Pancreas (tissue), 10 donors: ENCODE measurements around the gene NODAL. TPM values are rescaled to one million over a fixed set of nuclear protein-coding genes. Genes with fewer than 3 reads are reported as not detected.
A peak's percentile ranks its signal among the peaks of the same experiment; 100 is the strongest.

Source experiments
- ATAC-seq, 4 donors: fragments of 200-7000 bp; cut with Tn5 transposase; one replicate each; pipeline versions ENCODE4 v1.8.0 to v1.9.1; 2020; ENCODE audit warnings: mild to moderate bottlenecking in 4 of 4, moderate library complexity in 4 of 4
- DNase-seq, 6 donors: peaks; one replicate each; pipeline ENCODE4 v3.0.0-alpha.2; 2020
- FAIRE-seq: peaks from 2 replicates; lab custom pipeline; 2012; peaks lifted over from hg19 to GRCh38; lab: Jason Lieb, UNC
- H3K27ac ChIP-seq, 4 donors: fragments of 200-600 bp; sonication (generic); 1 replicate in 3 of 4; 2 replicates in 1 of 4; pipeline versions ENCODE4 v1.5.0 to v1.8.0; 2020
- H3K27me3 ChIP-seq, 4 donors: fragments of 200-600 bp; one replicate each; pipeline ENCODE4 v1.8.0; 2021
- H3K36me3 ChIP-seq, 3 donors: fragments of 200-600 bp; sonication (generic) in 1 of 3; one replicate each; pipeline versions ENCODE4 v1.5.0 to v1.8.0; 2020 to 2021
- H3K4me1 ChIP-seq, 3 donors: fragments of 200-600 bp; one replicate each; pipeline ENCODE4 v1.8.0; 2021
- H3K4me3 ChIP-seq, 4 donors: fragments of 200-600 bp; sonication (generic) in 2 of 4; one replicate each; pipeline versions ENCODE4 v1.5.0 to v1.8.0; 2020 to 2021
- H3K9me3 ChIP-seq, 4 donors: fragments of 200-600 bp; one replicate each; pipeline ENCODE4 v1.8.0; 2021
- WGBS, 2 donors: extraction: QIAGEN DNeasy Blood & Tissue Kit; methylation state at CpG; one replicate each; pipeline ENCODE4 v1.1.7; 2013; 5-methylcytosine and 5-hydroxymethylcytosine counted together
- intact Hi-C, 3 donors: fragments of 100-400 bp; cut with DNase I; formaldehyde crosslinking; loops; one replicate each; pipeline versions ENCODE4 v1.11.1 to v1.14.2; 2022
- polyA plus RNA-seq, 2 donors: library from polyadenylated mRNA; stranded (reverse); fragments of 200-250 nt; gene quantifications; one replicate each; pipeline ENCODE4 v1.2.3, GENCODE V29; 2013
- total RNA-seq, 6 donors: library from RNA; stranded (reverse); fragmentation: NEBNext Ultra II Directional in 4 of 6; extraction: Animal tissue kit (Norgen Biotek cat#: 25700) in 4 of 6; gene quantifications; one replicate each; pipeline versions ENCODE4 v1.2.1 to v1.2.4, GENCODE V29; 2021 to 2023
- TF ChIP-seq, protein P1 (sequence below), 4 donors: fragments of 200-600 bp; sonication (generic) in 3 of 4; IDR thresholded peaks; one replicate each; pipeline versions ENCODE4 v1.5.0 to v1.8.0; 2021; ENCODE audit warnings: antibody characterized with exemption in 4 of 4
- donor health status: healthy with polysubstance abuse.
- donor health status: DM: no; HTN: no; CAD: no; lungs with moderate emphysema.
- donor health status: DM: no; HTN: no; CAD: no.
- donor health status: control.
- donor health status: control.
- donor health status: Bipolar disorder and iron deficiency.
- donor health status: DM: yes; HTN: yes; CAD: no.
- donor health status: DM: no; HTN: no; CAD: no.
- donor health status: DM: no; HTN: no; CAD: no.
- donor health status: DM: yes; HTN: yes; CAD: no.

The NODAL gene
- total and polyA plus RNA-seq, 8 donors: not detected

DNA sequence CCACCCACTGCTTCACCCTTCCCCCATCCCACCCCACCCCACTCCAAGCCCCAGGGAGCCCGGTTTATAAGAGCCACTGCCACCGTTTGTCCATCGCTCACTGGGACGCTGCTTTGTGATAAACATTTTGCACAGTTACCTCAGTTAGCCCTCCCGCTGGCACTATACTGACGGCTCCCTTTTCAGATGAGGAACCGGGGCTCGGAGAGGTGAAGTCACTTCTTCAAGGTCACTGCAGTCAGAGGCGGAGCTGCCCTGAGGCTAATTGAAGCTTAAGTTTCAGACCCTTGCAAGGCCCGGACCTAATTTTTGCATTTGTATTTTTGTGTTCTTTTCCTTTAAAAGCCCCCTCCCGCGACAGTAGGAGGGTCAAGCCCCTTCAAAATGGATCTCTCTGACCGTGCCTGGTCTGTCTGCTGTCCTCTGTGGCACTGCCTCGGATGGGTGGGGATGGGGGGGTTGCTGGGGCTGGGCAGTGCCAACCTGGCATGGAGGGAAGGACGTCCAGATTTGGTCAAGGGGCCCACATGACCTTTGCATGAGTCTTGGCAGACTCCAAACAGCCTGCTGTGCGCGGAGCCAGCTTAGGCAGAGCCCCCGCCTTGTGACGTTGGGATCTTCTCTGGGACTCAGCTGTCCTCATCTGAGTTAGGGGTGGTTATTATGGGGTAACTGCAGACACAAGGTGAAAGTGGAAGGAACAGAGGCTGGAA, 17.7 kb upstream of the NODAL start:
- no peak for ATAC-seq
- 44 to 47% methylated on average over 19 of the region's 19 CpGs for WGBS, 2 donors
- TF ChIP-seq, protein P1, sequence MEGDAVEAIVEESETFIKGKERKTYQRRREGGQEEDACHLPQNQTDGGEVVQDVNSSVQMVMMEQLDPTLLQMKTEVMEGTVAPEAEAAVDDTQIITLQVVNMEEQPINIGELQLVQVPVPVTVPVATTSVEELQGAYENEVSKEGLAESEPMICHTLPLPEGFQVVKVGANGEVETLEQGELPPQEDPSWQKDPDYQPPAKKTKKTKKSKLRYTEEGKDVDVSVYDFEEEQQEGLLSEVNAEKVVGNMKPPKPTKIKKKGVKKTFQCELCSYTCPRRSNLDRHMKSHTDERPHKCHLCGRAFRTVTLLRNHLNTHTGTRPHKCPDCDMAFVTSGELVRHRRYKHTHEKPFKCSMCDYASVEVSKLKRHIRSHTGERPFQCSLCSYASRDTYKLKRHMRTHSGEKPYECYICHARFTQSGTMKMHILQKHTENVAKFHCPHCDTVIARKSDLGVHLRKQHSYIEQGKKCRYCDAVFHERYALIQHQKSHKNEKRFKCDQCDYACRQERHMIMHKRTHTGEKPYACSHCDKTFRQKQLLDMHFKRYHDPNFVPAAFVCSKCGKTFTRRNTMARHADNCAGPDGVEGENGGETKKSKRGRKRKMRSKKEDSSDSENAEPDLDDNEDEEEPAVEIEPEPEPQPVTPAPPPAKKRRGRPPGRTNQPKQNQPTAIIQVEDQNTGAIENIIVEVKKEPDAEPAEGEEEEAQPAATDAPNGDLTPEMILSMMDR (IDR thresholded peaks at IDR 0.05): no peak
- Histone ChIP-seq H3K27me3 (no peaks in the 10 kb centered on the region), H3K4me1 (peaks cover 0 to 4% (median 3%) of the 10 kb centered on the region in 3 donors), H3K9me3 (no peaks in the 10 kb centered on the region), H3K27ac (no peak overlapping the region), H3K36me3 (no peaks in the 10 kb centered on the region), H3K4me3 (peak overlapping the region in 2 of 4 donors; percentile 33 to 43)
- no peak for DNase-seq
- FAIRE-seq: no peak
- intact Hi-C loops: loop anchor here in 1 of 3 donors (10.0 kb wide), 1 partner anchor 296 kb away; no protein-coding TSS in a partner anchor

DNA sequence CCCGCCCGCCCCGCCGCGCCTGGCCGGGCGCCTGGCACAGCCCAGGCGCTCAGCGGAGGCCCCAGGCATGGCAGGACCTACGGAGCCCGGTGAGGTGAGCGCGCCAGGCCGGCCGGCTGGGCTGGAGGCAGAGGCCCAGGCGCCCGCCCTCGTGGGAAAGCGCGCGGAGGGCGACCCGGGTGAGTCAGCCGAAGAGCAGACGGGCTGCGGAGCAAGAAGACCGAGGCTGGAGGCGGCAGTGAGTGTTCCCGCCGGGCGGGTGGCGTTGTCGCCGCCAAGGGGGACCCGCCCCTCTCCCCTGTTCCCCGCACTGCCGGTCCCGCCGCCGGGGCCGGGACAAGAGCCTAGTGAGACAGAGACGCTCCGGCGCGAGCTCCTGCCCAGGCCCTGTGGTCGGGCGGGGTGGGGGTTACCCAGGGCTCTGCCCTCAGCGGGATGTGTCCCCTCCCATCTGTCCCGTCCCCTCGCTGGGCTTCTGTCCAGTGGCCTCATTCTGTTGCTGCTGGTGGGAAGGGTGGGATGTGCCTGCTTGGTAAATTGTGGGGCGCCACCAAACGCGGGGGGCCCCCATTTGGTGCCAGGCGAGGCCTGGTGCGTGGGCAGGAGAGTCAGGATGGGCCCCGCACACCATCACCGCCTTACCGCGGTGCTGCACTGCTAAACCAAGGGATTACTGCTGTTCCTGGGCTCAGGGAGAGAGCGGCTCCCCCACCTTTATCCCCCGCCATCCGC, 17.0 kb upstream of the NODAL start:
- intact Hi-C loops: loop anchor here in 1 of 3 donors (10.0 kb wide), 1 partner anchor 296 kb away; no protein-coding TSS in a partner anchor
- TF ChIP-seq, protein P1 (IDR thresholded peaks at IDR 0.05): no peak
- H3K27me3 ChIP-seq: no peaks in the 10 kb centered on the region
- ATAC-seq (peak; percentile 80 to 88 (median 84)), DNase-seq (peak; percentile 63 to 89 (median 84)), FAIRE-seq (no peak)
- peak overlapping the region in 3 of 4 donors; percentile 22 to 35 (median 30) for H3K27ac ChIP-seq
- peak overlapping the region in 3 of 4 donors; percentile 10 to 43 (median 33) for H3K4me3 ChIP-seq
- no peaks in the 10 kb centered on the region for H3K36me3 ChIP-seq
- H3K4me1 ChIP-seq: peaks cover 0 to 4% (median 3%) of the 10 kb centered on the region in 3 donors
- no peaks in the 10 kb centered on the region for H3K9me3 ChIP-seq
- WGBS, 2 donors: 12% methylated on average over 53 to 62 of the region's 62 CpGs

DNA sequence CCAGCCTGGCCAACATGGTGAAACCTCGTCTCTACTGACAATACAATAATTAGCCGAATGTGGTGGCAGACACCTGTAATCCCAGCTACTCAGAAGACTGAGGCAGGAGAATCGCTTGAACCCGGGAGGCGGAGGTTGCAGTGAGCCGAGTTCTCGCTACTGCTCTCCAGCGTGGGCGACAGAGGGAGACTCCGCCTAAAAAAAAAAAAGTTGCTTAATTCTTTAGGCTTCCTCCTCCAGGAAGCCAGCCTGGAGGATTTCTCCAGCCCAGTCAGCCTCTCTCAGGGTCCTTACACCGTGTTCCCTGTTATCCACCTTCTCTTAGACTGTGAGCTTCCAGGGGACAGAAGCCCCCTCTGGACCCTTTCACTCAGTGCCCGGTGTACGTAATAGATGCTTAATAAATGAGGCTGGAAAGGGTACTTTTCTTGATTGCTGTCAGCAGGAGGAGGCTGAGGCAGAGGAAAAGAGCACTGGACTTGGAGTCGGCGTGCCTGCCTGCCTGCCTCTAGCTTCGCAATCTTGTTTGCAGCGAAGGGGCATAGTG, 16.4 kb upstream of the NODAL start:
- H3K4me1 ChIP-seq: peaks cover 0 to 4% (median 3%) of the 10 kb centered on the region in 3 donors
- peak overlapping the region in 3 of 4 donors; percentile 10 to 43 (median 33) for H3K4me3 ChIP-seq
- ATAC-seq (no peak), DNase-seq (no peak), FAIRE-seq (no peak)
- intact Hi-C loops: loop anchor here in 1 of 3 donors (10.0 kb wide), 1 partner anchor 297 kb away; no protein-coding TSS in a partner anchor
- H3K27ac ChIP-seq: peak overlapping the region in 2 of 4 donors; percentile 22 to 30
- no peaks in the 10 kb centered on the region for H3K27me3 ChIP-seq
- TF ChIP-seq, protein P1 (IDR thresholded peaks at IDR 0.05): no peak
- no peaks in the 10 kb centered on the region for H3K9me3 ChIP-seq
- no peaks in the 10 kb centered on the region for H3K36me3 ChIP-seq
- 50% methylated on average over 16 to 17 of the region's 17 CpGs for WGBS, 2 donors

DNA sequence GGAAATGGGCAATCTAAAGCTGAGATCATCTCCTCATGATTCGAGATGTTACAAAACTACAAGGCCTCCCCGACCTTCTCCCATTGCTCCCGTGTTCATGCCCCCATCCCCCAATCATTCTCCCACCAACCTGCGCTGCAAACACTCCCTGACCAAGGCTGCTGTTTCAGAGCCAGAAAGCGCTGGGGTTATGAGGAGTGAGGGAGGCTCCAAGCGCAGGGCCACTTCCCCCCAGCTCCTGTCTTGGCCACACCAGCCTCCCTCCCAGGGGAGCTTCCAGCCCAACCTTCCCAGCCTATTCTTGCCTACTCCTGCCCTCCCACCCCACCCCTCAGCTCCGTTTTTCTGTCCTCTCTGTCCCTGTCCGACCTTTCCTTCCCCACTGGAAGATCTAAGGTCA, 14.7 kb upstream of the NODAL start:
- TF ChIP-seq, protein P1 (IDR thresholded peaks at IDR 0.05): no peak
- H3K4me1 ChIP-seq: peaks cover 0 to 4% (median 3%) of the 10 kb centered on the region in 3 donors
- no peak for DNase-seq
- H3K4me3 ChIP-seq: no peak overlapping the region
- intact Hi-C loops: loop anchor here in 1 of 3 donors (10.0 kb wide), 1 partner anchor 299 kb away; no protein-coding TSS in a partner anchor
- no peaks in the 10 kb centered on the region for H3K9me3 ChIP-seq
- H3K36me3 ChIP-seq: no peaks in the 10 kb centered on the region
- 67 to 69% methylated on average over 8 of the region's 8 CpGs for WGBS, 2 donors
- FAIRE-seq: no peak
- no peak overlapping the region for H3K27ac ChIP-seq
- no peak for ATAC-seq
- H3K27me3 ChIP-seq: no peaks in the 10 kb centered on the region
